Type B pancreatic cell (in vitro differentiated cells): ENCODE data around the gene SSPN. TPM values are rescaled to one million over a fixed set of nuclear protein-coding genes. Genes with fewer than 3 reads are reported as not detected.

Source experiments
- DNase-seq: peaks from one replicate; pipeline ENCODE4 v3.0.0; 2021; ENCODE audit warnings: mixed read lengths; ENCODE audit not compliant: unreplicated experiment; ENCODE audit errors: extremely low spot score
- H3K27ac Mint-ChIP-seq: 2 replicates; pipeline ENCODE4 v1.8.0; 2021; ENCODE audit warnings: mild to moderate bottlenecking, mixed read lengths
- H3K27me3 Mint-ChIP-seq: 2 replicates; pipeline ENCODE4 v1.8.0; 2021; ENCODE audit warnings: mixed read lengths
- H3K36me3 Mint-ChIP-seq: 2 replicates; pipeline ENCODE4 v1.8.0; 2021; ENCODE audit warnings: mixed read lengths
- H3K4me1 Mint-ChIP-seq: one replicate; pipeline ENCODE4 v1.8.0; 2021; ENCODE audit warnings: mixed read lengths; ENCODE audit not compliant: unreplicated experiment
- H3K4me3 Mint-ChIP-seq: 2 replicates; pipeline ENCODE4 v1.8.0; 2021; ENCODE audit warnings: mild to moderate bottlenecking, mixed read lengths
- H3K9me3 Mint-ChIP-seq: 2 replicates; pipeline ENCODE4 v1.8.0; 2021; ENCODE audit warnings: mixed read lengths
- CTCF ChIP-seq: fragments of 200-600 bp; sonication (generic); conservative IDR thresholded peaks from 2 replicates; pipeline ENCODE4 v1.5.0; 2021; ENCODE audit warnings: antibody characterized with exemption, mild to moderate bottlenecking
- total RNA-seq: library from RNA; stranded (reverse); gene quantifications from 2 replicates; pipeline ENCODE4 v1.2.1, GENCODE V29; 2021; ENCODE audit warnings: low replicate concordance

The SSPN gene
- total RNA-seq, 1 donor from 2014 or later: 11.3 TPM

GRCh38 chr12:26239122-26239851 lies 43.9 kb downstream of the SSPN start:
- TF ChIP-seq CTCF: no peak
- no peaks in the 10 kb centered on the region for H3K9me3 Mint-ChIP-seq

GRCh38 chr12:26239852-26240815 lies 44.8 kb downstream of the SSPN start:
- no peak overlapping the region for H3K4me3 Mint-ChIP-seq
- H3K27me3 Mint-ChIP-seq: peaks cover 21% of the 10 kb centered on the region
- H3K4me1 Mint-ChIP-seq: peaks cover 7% of the 10 kb centered on the region
- TF ChIP-seq CTCF: no peak
- H3K9me3 Mint-ChIP-seq: no peaks in the 10 kb centered on the region
- peak overlapping the region; percentile 50 for H3K27ac Mint-ChIP-seq
- H3K36me3 Mint-ChIP-seq: no peaks in the 10 kb centered on the region
- no peak for DNase-seq

More at GRCh38 chr12:26239122-26239851, 43.9 kb downstream of the SSPN start:
- H3K4me3 Mint-ChIP-seq: no peak overlapping the region
- H3K27me3 Mint-ChIP-seq: peaks cover 21% of the 10 kb centered on the region
- no peaks in the 10 kb centered on the region for H3K36me3 Mint-ChIP-seq
- peak overlapping the region; percentile 50 for H3K27ac Mint-ChIP-seq
- no peak for DNase-seq
- H3K4me1 Mint-ChIP-seq: peaks cover 7% of the 10 kb centered on the region

- H3K9me3 Mint-ChIP-seq: no peaks in the 10 kb centered on the region
- H3K36me3 Mint-ChIP-seq: no peaks in the 10 kb centered on the region
- H3K27me3 Mint-ChIP-seq: peaks cover 18% of the 10 kb centered on the region
- no peak for DNase-seq
- peaks cover 7% of the 10 kb centered on the region for H3K4me1 Mint-ChIP-seq
- no peak for TF ChIP-seq CTCF
- no peak overlapping the region for H3K4me3 Mint-ChIP-seq
- no peak overlapping the region for H3K27ac Mint-ChIP-seq
Observed at GRCh38 chr12:26241080-26241479, 45.7 kb downstream of the SSPN start.

GRCh38 chr12:26242683-26243082 lies 47.3 kb downstream of the SSPN start:
- no peak for TF ChIP-seq CTCF
- no peak for DNase-seq
- H3K27ac Mint-ChIP-seq: peak overlapping the region; percentile 13
- peaks cover 4% of the 10 kb centered on the region for H3K36me3 Mint-ChIP-seq
- peaks cover 7% of the 10 kb centered on the region for H3K4me1 Mint-ChIP-seq
- H3K4me3 Mint-ChIP-seq: no peak overlapping the region
- H3K9me3 Mint-ChIP-seq: peaks cover 7% of the 10 kb centered on the region
- peaks cover 15% of the 10 kb centered on the region for H3K27me3 Mint-ChIP-seq

- TF ChIP-seq CTCF: no peak
- Mint-ChIP-seq H3K4me1 (peaks cover 5% of the 10 kb centered on the region), H3K4me3 (no peak overlapping the region), H3K27me3 (peaks cover 4% of the 10 kb centered on the region), H3K27ac (no peak overlapping the region), H3K36me3 (peaks cover 8% of the 10 kb centered on the region), H3K9me3 (peaks cover 11% of the 10 kb centered on the region)
- no peak for DNase-seq
Observed at GRCh38 chr12:26244503-26244902, 49.1 kb downstream of the SSPN start.
